GM18499 (cell line): Measurements from ENCODE around the gene UCK2.
"Not testable (repeated sequence)": the region's sequence is repeated elsewhere in the genome, so short reads cannot be mapped to it uniquely, and the experiment has no call there.

Experiments
- ATAC-seq: cut with Tn5 transposase; IDR thresholded peaks from one replicate; pipeline ENCODE4 v1.9.1; 2021; ENCODE audit warnings: moderate number of reproducible peaks; ENCODE audit not compliant: insufficient read depth, unreplicated experiment

The UCK2 gene

DNA sequence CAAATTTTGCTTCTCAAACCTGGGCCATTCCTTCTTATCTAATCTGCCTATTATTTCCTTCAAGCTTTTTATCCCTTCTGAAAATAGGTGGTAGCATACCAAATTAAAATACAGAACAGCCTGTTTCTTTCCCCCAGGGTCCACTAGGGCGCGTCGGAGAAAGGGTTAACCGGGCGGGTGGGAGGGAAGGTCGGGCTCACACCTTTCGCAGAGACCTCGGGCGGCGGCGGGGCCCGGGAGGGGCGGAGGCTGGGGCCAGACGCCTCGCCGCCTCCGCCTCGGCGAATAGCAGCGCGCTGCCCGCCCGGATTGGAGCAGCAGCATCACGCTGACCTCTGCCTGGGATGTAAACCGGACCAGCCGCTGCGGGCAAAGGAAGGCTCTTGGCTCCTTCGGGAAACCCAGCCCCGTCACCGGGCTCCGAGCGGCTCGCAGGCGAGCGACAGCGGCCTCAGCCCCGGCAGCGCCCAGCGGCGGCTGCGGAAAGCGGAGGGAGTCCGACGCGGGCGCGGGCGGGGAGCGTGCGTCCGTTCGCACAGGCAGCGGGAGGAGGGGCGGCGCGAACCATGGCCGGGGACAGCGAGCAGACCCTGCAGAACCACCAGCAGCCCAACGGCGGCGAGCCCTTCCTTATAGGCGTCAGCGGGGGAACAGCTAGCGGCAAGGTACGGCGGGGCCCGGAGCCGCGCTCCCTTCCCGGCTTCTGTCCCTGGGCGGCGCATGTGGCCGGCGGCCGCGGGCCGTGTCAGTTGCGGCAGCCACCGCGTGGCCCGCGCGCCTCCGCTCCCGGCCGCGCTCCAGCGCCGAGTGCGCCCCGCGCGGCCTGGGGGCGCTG, at the start of gene UCK2:
TSS of gene UCK2 (plus strand) at position 347 of the 835 bp plus-strand sequence. CDS start at position 567, 220 bp downstream.
- peak; percentile 37 for ATAC-seq

DNA sequence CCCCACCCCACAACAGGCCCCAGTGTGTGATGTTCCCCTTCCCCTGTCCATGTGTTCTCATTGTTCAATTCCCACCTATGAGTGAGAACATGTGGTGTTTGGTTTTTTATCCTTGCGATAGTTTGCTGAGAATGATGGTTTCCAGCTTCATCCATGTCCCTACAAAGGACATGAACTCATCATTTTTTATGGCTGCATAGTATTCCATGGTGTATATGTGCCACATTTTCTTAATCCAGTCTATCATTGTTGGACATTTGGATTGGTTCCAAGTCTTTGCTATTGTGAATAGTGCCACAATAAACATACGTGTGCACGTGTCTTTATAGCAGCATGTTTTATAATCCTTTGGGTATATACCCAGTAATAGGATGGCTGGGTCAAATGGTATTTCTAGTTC, 49.2 kb upstream of the UCK2 start:
- ATAC-seq = not testable (repeated sequence)

DNA sequence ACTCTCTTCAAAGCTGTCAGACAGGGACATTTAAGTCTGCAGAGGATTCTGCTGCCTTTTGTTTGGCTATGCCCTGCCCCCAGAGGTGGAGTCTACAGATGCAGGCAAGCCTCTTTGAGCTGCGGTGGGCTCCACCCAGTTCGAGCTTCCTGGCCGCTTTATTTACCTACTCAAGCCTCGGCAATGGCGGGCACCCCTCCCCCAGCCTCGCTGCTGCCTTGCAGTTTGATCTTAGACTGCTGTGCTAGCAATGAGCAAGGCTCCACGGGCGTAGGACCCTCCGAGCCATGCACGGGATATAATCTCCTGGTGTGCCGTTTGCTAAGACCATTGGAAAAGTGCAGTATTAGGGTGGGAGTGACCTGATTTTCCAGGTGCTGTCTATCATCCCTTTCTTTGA, 43.9 kb upstream of the UCK2 start:
- ATAC-seq = not testable (repeated sequence)

DNA sequence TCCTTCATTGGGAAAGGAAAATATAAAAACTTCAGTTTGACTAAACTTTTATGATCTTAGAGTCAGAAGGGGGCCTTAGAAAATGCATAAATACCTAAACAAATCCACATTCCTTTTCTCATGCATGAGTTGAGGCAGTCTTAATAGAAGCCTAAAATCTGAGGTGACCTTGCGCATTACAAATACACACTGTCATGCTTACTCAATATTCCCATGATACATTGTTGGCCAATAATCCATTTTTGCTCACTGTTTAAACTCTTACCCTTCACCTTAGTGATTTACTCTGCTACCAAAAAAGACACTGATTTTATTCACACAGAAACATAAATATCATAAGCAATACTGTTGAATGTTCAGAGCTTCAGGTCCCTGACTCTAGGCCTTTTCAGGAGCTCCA, 39.7 kb upstream of the UCK2 start:
- no peak for ATAC-seq

DNA sequence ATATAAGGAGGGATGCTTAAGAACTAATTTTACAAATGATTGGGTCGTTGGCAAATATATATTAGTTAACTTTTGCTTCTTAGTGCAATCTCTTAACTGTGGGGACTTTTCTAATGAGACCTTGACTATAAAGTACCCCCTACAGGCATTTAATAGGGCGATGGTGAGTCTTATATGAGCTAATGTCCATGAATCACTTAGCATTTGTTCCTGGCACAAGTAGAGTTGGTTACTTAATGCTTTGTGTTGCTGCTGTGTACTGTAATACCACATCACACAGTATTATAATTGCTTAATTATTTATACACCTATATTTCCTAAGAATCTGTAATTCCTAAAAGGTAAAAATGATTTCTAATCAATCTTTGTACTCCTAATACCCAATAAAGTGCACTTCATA, 33.5 kb upstream of the UCK2 start:
- ATAC-seq = no peak

DNA sequence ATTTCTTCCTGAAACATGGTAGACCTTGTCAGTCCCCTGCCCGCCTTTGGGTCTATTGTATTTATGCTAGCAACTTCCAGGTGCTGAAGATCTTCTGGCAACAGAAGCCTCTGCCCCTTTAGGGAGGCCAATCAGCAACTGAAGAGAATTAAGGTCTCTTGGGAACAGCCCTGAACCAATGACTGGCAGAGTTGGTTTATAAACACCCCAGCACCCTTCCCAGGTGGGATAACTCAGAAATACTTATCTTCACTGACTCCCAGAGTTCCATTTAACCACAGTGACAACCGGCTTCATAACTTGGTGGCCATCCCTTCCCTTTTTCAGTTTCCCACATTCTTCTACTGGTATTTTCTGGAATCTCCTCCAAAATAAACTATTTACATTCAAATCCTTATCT, 31.5 kb upstream of the UCK2 start:
- ATAC-seq = no peak

DNA sequence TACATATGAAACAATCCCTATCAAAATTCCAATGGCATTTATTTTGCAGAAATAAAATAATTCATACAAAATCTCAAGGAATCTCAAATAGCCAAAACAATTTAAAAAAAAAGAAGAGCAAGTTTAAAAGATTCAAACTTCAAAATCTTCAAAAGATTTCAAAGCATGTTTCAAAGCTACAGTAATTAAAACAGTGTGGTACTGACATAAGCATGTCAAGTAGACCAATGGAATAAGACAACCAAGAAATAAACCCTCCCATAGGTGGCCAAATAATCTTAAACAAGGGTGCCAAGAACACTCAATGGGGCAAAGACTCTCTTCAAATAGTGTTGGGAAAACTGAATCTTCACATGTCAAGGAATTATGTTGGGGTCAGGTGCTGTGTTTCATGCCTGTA, 28.0 kb upstream of the UCK2 start:
- ATAC-seq = no peak

DNA sequence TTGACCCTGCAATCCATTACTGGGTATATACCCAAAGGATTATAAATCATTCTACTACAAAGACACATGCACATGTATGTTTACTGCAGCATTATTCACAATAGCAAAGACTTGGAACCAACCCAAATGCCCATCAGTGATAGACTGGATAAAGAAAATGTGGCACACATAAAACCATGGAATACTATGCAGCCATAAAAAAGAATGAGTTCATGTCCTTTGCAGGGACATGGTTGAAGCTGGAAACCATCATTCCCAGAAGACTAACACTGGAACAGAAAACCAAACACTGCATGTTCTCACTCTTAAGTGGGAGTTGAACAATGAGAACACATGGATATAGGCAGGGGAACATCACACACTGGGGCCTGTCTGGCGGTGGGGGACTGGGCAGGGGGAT, 22.9 kb upstream of the UCK2 start:
- not testable (repeated sequence) for ATAC-seq

DNA sequence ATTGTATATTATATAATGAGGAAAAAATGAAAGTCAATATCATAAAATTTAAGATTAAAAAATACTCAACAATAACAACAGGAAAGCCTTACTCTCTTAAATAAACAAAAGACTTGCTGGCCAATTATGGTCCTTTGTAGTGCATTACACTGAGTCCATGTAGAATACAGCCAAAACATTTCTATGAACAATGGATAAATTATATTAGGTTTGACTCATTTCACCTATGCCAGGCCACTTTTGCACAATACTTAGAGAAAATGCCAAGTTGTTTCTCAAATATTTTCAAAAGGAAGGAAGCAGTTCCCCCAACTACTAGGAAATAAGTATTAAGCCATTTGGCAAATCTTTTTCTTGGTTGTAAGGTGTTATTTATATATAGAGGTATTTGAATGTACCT, 19.8 kb upstream of the UCK2 start:
- ATAC-seq = no peak

DNA sequence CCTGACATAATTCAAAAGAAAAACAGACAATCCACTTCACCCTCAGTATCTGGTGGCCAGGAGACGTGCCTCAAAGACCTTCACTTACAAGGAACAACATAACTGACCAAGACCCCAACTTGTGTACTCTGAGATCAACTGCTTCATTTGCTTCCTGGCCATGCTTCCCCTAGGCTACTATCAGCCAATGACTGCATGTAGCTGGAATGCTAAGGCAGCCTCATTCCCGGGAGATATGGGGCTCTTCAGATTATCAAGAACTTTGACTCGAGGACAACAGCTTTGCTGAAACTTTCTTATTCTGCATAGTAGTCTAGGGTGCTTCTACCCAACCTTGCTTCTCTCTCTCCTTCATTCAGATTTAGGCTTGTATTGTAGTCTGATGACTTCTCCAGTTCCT, 11.7 kb upstream of the UCK2 start:
- ATAC-seq = no peak

DNA sequence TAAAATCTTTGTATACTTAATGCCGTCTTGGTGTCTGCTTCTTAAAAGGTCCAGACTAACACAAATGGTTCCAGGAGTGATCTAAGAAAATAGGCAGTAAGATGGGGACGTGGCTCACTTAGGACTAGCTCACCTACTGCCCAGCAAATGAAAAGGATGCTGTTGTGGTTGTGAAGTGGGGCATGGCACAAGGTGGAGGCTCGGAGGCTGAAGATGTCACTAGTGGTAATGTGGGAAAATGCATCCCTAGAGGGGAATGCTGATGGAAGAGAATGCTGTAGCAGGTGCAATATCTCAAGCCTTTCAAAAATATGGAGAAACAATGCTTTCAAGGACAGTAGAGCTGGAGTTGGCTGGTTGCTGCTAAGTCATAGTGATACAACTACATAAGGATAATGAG, 11.3 kb upstream of the UCK2 start:
- ATAC-seq = no peak

DNA sequence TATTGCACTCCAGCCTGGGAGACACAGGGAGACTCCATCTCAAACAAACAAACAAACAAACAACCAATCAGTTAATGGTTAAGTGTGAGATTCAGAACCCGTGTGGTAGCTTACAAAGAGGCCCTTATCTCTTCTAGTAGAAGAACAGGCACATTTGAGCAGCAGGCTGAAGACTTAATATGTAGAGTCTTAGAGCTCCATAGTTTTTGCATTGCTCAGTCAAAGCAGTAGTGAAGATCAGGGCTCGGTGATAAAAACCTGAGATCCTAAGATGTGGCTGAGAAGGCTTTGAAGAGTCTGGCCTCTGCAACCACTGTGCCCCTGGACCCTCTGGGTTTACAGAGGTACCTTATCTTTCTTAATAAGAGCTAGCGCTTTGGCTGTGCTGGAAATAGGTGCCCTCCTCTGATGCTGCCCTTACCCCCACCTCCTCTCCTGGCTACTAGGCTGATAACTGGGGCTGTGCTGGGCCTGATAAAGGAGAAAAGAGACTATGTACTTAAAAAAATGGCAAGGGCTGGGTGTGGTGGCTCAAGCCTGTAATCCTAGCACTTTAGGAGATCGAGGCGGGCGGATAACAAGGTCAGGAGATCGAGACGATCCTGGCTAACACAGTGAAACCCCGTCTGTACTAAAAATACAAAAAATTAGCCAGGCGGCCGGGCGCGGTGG, 10.5 kb upstream of the UCK2 start:
- ATAC-seq = no peak

DNA sequence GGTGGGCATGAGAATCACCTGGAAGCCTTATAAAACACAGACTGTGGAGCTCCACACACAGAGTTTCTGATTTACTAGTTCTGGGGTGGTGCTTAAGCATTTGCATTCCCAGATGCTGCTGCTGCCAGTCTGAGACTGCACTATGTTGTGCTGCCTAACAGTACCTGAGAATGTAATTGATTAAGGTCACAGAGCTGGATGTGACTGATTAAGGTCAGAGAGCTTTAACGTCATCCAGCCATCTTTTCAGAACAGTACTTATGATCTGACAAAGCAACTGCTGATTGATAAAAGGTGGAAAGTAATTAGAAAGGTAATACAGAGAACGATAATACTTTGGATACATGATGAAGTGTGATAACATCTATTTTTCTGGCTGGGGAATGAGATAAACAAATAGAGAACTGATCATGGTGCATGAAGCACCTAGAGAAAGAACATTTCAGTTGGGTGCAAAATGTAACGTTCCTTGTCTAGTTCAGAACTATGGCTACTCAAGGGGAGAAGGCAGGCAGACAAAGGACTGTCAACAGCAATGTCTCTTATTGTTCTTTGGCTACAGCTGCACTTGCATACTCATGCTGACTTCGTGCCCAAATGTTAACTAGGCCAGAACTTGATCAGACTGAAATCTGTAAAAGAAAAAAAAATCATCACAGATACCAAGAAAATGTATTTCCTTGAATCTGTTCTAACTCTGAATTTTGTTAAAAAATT, 3.7 kb upstream of the UCK2 start:
- ATAC-seq = no peak

DNA sequence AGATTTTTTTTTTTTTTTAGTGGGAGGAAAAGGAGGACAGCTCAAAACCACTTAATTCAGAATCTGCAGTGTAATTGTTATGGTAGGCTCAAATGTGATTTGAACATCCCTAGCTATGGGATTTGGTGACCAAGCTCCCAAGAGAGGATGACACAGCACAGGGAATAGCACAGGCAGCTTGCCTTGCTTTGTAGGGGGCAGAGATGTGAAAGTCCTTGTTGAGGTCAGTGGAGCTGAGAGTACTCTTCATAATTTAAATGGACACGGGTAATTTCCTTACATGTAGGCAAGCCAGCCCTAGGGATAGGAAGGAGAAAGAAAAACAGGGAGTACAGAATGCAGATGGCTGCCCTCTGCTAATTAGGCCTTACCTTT, 3.2 kb upstream of the UCK2 start:
- ATAC-seq = no peak

DNA sequence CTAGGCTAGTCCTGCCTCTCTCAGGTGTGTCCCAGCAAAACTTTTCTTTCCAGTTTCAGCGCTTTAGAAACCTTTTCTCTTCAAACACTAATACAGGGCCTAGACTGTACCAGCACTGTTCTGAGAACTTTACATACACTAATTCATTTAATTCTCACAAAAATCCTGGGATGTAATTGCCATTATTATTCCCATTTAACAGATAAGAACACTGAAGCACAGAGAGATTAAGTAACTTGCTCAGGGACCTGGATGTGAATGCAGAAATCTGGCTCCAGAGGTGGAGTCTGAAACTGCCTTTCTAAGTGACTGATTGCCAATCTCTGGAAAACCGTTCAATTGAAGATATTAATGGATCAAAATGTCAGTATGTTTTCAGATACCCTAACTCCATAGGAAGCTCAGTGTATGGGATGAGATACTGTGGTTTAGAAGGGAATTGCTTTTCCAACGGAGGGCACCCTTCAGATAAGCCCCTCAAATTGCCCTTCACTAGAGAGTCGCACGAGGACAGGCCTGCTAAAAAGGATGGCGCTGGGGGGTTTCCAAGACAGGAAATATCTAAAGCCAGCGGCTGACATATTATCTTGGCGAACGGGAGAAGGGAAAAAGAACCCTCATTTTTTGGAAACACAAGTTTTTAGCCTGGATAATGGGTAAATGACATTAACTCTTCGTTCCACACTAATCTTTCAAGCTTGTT, 698 bp upstream of the UCK2 start:
- no peak for ATAC-seq

DNA sequence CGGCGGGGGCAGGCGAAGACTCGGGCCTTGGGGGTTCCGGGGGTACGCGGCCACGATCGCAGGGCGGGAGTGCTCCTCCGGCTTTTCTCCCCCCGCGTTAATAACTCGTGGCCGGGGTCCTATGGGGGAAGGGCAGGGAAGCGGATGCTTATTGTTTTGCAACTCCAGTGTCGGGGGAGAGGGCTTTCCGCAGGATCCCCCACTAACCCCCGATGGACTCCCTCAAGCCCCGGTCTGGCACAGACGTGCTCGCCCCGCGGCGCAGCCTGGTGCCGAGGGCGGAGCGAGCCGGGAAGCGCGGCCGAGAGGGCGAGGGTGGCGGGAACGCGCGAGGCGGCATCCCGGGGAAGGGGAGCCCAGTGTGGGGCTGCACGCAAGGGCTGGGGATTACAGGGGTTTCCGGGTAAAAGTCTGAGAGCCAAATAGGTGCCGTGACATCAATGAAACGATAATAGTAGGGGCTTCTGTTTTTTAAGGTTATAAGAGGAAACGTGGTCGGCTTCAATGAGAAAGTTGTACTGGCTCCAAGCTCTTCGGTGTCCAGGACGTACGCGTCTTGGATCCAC, 772 bp downstream of the UCK2 start:
- peak; percentile 19 for ATAC-seq

DNA sequence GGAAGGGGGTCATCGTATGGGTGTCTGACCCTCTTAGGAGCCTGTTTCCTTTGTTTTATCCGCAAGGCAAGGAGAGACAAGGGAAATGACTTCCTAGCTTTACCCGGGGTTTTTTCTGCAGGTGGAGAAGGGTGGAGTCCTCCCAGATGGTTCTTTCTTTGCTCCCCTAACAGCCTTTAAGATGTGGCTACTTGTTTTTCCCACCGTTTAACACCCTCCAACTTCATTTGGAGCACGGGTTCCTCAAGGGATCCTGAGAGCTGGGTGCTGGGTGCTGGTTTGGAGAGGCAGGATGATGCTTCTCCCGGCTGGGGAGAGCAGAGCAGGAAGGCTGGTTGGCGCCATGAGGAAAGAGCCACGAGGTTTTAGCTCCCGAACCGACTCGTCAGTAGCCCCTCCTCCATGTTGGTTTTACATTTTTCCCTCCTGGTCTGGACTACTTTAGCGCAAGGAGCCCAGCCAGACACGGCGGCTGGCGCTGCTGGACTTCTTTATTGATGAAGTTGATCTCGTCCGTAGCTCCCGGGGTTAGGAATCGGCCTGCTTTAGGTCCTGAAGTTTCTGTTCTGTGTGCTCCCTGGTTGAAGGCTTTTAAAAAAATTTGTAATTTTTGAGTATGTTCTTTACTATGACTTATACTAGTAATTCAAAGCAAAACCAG, 1.4 kb downstream of the UCK2 start:
- ATAC-seq = peak; percentile 7

DNA sequence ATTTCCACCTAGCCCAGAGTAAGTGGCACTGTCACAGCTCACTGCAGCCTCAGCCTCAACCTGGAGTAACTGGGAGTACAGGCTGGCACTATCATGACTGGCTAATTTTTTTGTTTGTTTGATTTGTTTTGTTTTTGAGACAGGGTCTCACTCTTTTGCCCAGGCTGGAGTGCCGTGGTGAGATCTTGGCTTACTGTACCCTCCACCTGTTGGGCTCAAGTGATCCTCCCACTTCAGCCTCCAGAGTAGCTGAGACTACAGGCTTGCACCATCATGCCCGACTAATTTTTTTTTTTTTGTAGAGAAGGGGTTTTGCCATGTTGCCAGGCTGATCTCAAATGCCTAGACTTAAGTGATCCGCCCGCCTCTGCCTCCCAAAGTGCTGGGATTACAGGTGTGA, 2.5 kb downstream of the UCK2 start:
- no peak for ATAC-seq

DNA sequence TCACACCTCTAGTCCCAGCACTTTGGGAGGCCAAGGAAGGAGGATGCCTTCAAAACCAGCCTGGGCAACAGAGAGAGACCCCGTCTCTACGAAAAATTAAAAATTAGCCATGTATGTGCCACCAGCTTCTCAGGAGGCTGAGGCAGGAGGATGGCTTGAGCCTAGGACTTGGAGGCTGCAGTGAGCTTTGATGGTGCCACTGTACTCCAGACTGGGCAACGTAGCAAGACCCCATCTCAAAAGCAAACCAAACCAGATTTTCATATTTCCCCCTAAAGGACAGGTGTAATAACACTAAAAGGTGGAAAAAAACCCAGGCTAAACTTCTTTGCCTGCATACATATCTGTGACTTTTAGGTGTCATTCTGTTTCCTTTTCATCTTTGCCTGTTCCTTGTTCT, 3.7 kb downstream of the UCK2 start:
- no peak for ATAC-seq

DNA sequence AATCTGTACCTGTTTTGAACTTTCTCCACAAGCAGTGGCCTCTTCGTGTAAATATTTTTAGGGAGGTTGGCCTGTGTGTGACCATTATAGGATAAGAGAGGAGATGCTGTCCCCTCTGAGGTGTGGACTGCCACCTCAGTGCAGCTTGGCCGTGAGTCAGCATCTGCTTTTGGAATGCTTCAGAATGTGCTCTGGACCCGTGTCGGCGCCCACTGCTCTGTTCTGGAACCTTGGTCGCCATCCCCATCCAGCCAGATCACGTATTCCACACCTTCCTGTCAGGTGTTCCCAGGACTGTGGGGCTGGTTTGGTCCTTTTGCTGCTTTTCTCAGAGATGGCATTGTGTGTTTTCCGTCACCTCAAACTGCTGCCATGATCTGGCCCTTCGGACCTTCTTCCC, 5.5 kb downstream of the UCK2 start:
- ATAC-seq = no peak
